Measurements from ENCODE around the gene MYBPC2.

MYBPC2 gene

DNA sequence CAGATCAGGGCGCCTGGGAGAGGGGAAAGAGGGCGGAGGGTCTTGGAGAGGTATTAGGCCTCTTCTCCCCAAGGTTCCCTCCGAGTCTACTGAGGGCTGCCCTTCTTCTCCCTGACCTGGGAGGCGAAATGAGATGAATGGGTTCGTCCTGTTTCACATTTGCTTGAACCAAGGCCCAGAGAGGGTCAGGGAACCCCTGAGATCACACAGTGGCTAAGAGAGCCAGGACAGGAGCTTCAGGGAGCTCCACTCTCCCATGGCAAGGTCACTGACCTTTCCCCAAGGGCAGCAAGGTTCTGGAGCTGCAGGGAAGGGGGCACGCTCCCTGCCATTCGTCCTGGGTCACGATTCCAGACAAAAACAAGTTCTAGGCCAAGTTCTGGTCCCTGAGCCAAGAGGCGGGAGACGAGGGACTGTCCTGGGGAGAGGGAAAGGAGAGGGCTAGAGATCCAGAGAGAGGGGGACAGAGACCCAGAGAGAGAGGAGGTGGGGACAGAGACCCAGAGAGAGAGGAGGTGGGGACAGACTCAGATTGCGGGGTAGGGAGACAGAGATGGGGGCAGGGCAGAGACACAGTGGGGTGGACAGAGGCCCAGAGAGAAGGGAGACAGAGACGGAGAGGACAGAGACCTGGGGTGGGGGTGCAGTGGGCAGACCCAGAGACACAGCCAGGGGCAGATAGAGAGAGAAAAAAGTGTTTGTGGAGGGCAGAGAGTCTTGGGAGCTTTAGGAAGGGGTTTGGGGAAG, 80.5 kb downstream of the MYBPC2 start:
- no peaks in the 10 kb centered on the region for H3K4me1 ChIP-seq (ENCODE audit: control insufficient read depth, insufficient read depth, low read length)
- H3K9ac ChIP-seq (ENCODE audit: low read depth, low read length), result no peak overlapping the region
- peaks cover 4% of the 10 kb centered on the region for H3K36me3 ChIP-seq (ENCODE audit: control insufficient read depth, insufficient read depth, low read length)
- no peak overlapping the region for H3K4me3 ChIP-seq (ENCODE audit: low read depth, low read length)
- peaks cover 9% of the 10 kb centered on the region for H3K27me3 ChIP-seq (ENCODE audit: control insufficient read depth, insufficient read depth, low read length)
- no peaks in the 10 kb centered on the region for H3K9me3 ChIP-seq (ENCODE audit: control insufficient read depth, insufficient read depth, low read length)

DNA sequence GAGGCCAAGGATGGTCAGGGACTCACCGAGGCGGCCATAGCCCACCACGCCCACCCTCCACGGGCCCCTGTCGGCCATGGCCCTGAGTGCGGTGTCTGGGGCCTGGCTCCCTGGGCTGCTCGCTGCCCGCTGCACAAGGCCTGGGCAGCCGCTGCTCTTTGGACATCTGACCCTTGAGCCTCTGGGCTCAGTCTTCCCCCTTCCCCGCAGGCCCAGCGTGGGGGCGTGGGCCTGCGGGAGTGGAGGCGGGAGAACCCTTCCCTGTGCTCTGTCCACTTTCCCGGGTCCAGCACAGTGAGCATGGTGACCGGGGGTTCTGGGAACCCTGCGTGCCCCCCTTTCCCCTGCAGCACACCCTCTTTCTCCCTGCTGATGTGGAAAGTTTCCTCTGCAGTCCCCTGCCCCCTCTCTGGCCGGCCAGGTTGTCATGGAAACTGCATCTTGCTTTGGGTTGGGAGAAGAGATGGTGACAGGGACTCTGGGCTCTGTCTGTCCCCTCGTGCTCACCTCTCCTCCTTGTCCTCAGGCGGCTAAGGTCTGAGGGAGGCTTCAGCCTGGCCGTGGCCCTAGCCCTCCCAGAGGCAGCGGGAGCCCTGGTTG, 81.2 kb downstream of the MYBPC2 start, which contains the start of gene ASPDH:
TSS of gene ASPDH (minus strand) at position 168 of the 600 bp plus-strand sequence. CDS start at position 78, 90 bp downstream.
- Histone ChIP-seq H3K27me3 (ENCODE audit: control insufficient read depth, insufficient read depth, low read length) (peaks cover 9% of the 10 kb centered on the region), H3K4me1 (ENCODE audit: control insufficient read depth, insufficient read depth, low read length) (no peaks in the 10 kb centered on the region), H3K36me3 (ENCODE audit: control insufficient read depth, insufficient read depth, low read length) (peaks cover 10% of the 10 kb centered on the region), H3K9ac (ENCODE audit: low read depth, low read length) (no peak within 1 kb of the TSS), H3K9me3 (ENCODE audit: control insufficient read depth, insufficient read depth, low read length) (no peaks in the 10 kb centered on the region), H3K4me3 (ENCODE audit: low read depth, low read length) (no peak within 1 kb of the TSS)

DNA sequence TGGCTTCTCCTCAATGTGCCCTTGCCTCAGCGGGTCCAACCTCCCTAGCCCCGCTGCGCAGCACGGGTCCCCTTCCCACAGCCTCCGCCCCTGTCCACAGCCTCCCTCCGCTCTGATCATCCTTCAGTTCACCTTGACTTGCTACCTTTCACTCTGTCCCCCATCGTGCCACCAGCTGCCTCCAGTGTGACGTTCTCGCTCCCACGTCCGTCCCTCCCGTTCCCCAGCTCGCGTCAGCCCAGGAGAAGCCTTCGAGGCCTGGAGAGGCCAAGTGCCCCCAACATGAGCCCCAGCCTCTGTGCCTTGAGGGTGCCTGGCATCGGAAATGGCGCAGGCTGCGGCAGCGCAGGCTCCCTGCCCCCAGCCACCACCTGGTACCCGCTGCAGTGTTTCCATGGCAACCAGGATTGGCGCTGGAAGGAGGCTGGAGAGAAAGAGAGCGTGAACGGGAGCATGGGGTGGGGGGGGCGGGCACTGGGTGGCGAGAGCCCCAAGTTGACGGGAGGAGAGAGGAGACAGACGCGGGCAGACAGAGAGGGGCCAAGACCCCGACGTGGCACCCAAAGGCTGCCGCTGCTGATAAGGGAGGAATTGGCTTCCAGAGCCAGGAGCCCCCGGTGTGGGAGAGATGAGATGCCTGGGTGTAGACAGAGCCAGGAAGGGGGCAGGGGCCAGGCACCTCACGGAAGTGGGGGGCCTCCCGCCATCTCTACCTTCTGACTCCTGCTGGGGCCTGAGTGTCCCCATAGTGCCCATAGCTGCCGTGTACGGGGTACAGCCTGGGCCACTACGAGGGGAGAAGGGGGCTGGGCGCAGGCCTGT, 81.9 kb downstream of the MYBPC2 start:
- Histone ChIP-seq H3K9ac (ENCODE audit: low read depth, low read length) (no peak overlapping the region), H3K36me3 (ENCODE audit: control insufficient read depth, insufficient read depth, low read length) (peaks cover 10% of the 10 kb centered on the region), H3K4me1 (ENCODE audit: control insufficient read depth, insufficient read depth, low read length) (no peaks in the 10 kb centered on the region)

DNA sequence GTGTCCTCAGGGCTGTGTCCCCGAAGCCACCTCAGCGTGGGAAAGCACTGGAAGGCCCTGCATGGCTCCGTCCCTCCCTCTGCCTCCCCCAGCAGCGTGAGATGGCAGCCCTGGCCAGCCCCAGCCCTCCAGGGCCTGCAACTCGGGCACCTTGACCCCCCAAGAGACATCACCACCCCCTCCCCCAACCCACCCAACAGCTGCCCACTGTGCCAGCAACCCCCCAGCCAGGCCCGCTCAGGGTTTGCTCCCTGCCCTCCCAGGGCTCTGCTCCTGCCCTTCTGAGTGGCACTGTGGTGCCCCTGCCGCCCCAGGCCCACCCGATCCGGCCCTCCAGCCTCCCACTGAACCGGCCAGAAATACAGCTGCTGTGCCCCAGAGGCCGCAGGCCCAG, 82.5 kb downstream of the MYBPC2 start:
- H3K9ac ChIP-seq (ENCODE audit: low read depth, low read length), result no peak overlapping the region
- no peaks in the 10 kb centered on the region for H3K9me3 ChIP-seq (ENCODE audit: control insufficient read depth, insufficient read depth, low read length)
- H3K4me3 ChIP-seq (ENCODE audit: low read depth, low read length), result no peak overlapping the region
- peaks cover 10% of the 10 kb centered on the region for H3K36me3 ChIP-seq (ENCODE audit: control insufficient read depth, insufficient read depth, low read length)
- no peaks in the 10 kb centered on the region for H3K4me1 ChIP-seq (ENCODE audit: control insufficient read depth, insufficient read depth, low read length)
- peaks cover 4% of the 10 kb centered on the region for H3K27me3 ChIP-seq (ENCODE audit: control insufficient read depth, insufficient read depth, low read length)

More for the DNA sequence above, 81.9 kb downstream of the MYBPC2 start:
- no peaks in the 10 kb centered on the region for H3K9me3 ChIP-seq (ENCODE audit: control insufficient read depth, insufficient read depth, low read length)
- peaks cover 5% of the 10 kb centered on the region for H3K27me3 ChIP-seq (ENCODE audit: control insufficient read depth, insufficient read depth, low read length)
- no peak overlapping the region for H3K4me3 ChIP-seq (ENCODE audit: low read depth, low read length)

Data from iPS-15b (cell line).